ENCODE data around the gene CCL21. TPM values are rescaled to one million over a fixed set of nuclear protein-coding genes. Genes with fewer than 3 reads are reported as not detected.
"Not testable (repeated sequence)": the region's sequence is repeated elsewhere in the genome, so short reads cannot be mapped to it uniquely, and the experiment has no call there.

Gene CCL21
- total RNA-seq, 2 experiments from 2014 or later, result not detected

GRCh38 chr9:34723141-34723540 lies 13.2 kb upstream of the CCL21 start:
- Mint-ChIP-seq H3K4me3 (no peak overlapping the region), H3K27me3 (ENCODE audit: low read depth) (peaks cover 3% of the 10 kb centered on the region), H3K36me3 (ENCODE audit: low read depth) (no peaks in the 10 kb centered on the region), H3K4me1 (ENCODE audit: low read depth) (no peaks in the 10 kb centered on the region), H3K27ac (no peak overlapping the region), H3K9me3 (ENCODE audit: insufficient read depth) (no peaks in the 10 kb centered on the region)
- ChIA-PET POLR2A (no interaction called here), CTCF (interaction anchor here (0.7 to 1.3 kb wide), 2 partner anchors 21 to 61 kb away, joined by 3 to 4 read pairs; no protein-coding TSS in a partner anchor)
- DNase-seq (no peak), ATAC-seq (no peak)

GRCh38 chr9:34719769-34720025 lies 9.8 kb upstream of the CCL21 start:
- H3K9me3 Mint-ChIP-seq (ENCODE audit: insufficient read depth); POLR2A ChIA-PET; H3K27ac Mint-ChIP-seq; H3K4me1 Mint-ChIP-seq (ENCODE audit: low read depth); H3K27me3 Mint-ChIP-seq (ENCODE audit: low read depth); H3K4me3 Mint-ChIP-seq; H3K36me3 Mint-ChIP-seq (ENCODE audit: low read depth); DNase-seq; CTCF ChIA-PET; ATAC-seq: not testable (repeated sequence)

- H3K36me3 Mint-ChIP-seq (ENCODE audit: low read depth), result no peaks in the 10 kb centered on the region
- H3K27me3 Mint-ChIP-seq (ENCODE audit: low read depth), result peaks cover 2% of the 10 kb centered on the region
- no peaks in the 10 kb centered on the region for H3K4me1 Mint-ChIP-seq (ENCODE audit: low read depth)
- ChIA-PET POLR2A (no interaction called here), CTCF (no interaction called here)
- H3K27ac Mint-ChIP-seq, result no peak overlapping the region
- H3K9me3 Mint-ChIP-seq (ENCODE audit: insufficient read depth), result no peaks in the 10 kb centered on the region
- ATAC-seq (no peak), DNase-seq (no peak)
- no peak overlapping the region for H3K4me3 Mint-ChIP-seq
Observed at GRCh38 chr9:34719021-34719768, 9.3 kb upstream of the CCL21 start.

- ATAC-seq, result no peak
- ChIA-PET CTCF (no interaction called here), POLR2A (no interaction called here)
- Mint-ChIP-seq H3K36me3 (ENCODE audit: low read depth) (no peaks in the 10 kb centered on the region), H3K4me1 (ENCODE audit: low read depth) (no peaks in the 10 kb centered on the region), H3K27ac (no peak overlapping the region), H3K27me3 (ENCODE audit: low read depth) (peaks cover 7% of the 10 kb centered on the region), H3K4me3 (no peak overlapping the region), H3K9me3 (ENCODE audit: insufficient read depth) (no peaks in the 10 kb centered on the region)
- DNase-seq, result no peak
Observed at GRCh38 chr9:34717996-34718614, 8.2 kb upstream of the CCL21 start.

- Mint-ChIP-seq H3K27me3 (ENCODE audit: low read depth) (peaks cover 15% of the 10 kb centered on the region), H3K9me3 (ENCODE audit: insufficient read depth) (no peaks in the 10 kb centered on the region), H3K36me3 (ENCODE audit: low read depth) (no peaks in the 10 kb centered on the region), H3K4me1 (ENCODE audit: low read depth) (no peaks in the 10 kb centered on the region), H3K4me3 (no peak overlapping the region), H3K27ac (no peak overlapping the region)
- ATAC-seq (no peak), DNase-seq (no peak)
- ChIA-PET CTCF (interaction anchor here (1.0 to 1.9 kb wide), 2 partner anchors 14 to 16 kb away, joined by 3 to 4 read pairs; no protein-coding TSS in a partner anchor), POLR2A (no interaction called here)
Observed at GRCh38 chr9:34716711-34717110, 6.8 kb upstream of the CCL21 start.

- no peak for DNase-seq
- Mint-ChIP-seq H3K9me3 (ENCODE audit: insufficient read depth) (no peaks in the 10 kb centered on the region), H3K4me3 (no peak overlapping the region), H3K27me3 (ENCODE audit: low read depth) (peaks cover 16% of the 10 kb centered on the region), H3K4me1 (ENCODE audit: low read depth) (no peaks in the 10 kb centered on the region), H3K27ac (no peak overlapping the region), H3K36me3 (ENCODE audit: low read depth) (no peaks in the 10 kb centered on the region)
- POLR2A ChIA-PET, result no interaction called here
- CTCF ChIA-PET, result interaction anchor here (1.2 to 2.3 kb wide), 3 partner anchors 13 to 214 kb away, joined by 3 to 15 read pairs (median 4); no protein-coding TSS in a partner anchor
- ATAC-seq, result no peak
Observed at GRCh38 chr9:34715639-34716215, 5.8 kb upstream of the CCL21 start.

GRCh38 chr9:34714007-34714406 lies 4.1 kb upstream of the CCL21 start:
- ATAC-seq (no peak), DNase-seq (no peak)
- Mint-ChIP-seq H3K36me3 (ENCODE audit: low read depth) (no peaks in the 10 kb centered on the region), H3K27ac (no peak overlapping the region), H3K9me3 (ENCODE audit: insufficient read depth) (no peaks in the 10 kb centered on the region), H3K4me3 (no peak overlapping the region), H3K4me1 (ENCODE audit: low read depth) (no peaks in the 10 kb centered on the region), H3K27me3 (ENCODE audit: low read depth) (peaks cover 16% of the 10 kb centered on the region)
- ChIA-PET CTCF (interaction anchor here (1.5 to 2.3 kb wide), 2 partner anchors 11 to 16 kb away, joined by 3 to 15 read pairs; no protein-coding TSS in a partner anchor), POLR2A (no interaction called here)

GRCh38 chr9:34712140-34712539 lies 2.2 kb upstream of the CCL21 start:
- Mint-ChIP-seq H3K27me3 (ENCODE audit: low read depth) (peaks cover 16% of the 10 kb centered on the region), H3K4me3 (no peak overlapping the region), H3K36me3 (ENCODE audit: low read depth) (no peaks in the 10 kb centered on the region), H3K4me1 (ENCODE audit: low read depth) (no peaks in the 10 kb centered on the region), H3K27ac (no peak overlapping the region), H3K9me3 (ENCODE audit: insufficient read depth) (no peaks in the 10 kb centered on the region)
- ChIA-PET CTCF (interaction anchor here (1.6 kb wide), 1 partner anchor 10 kb away, joined by 7 read pairs; no protein-coding TSS in a partner anchor), POLR2A (no interaction called here)
- ATAC-seq, result no peak
- no peak for DNase-seq

- POLR2A ChIA-PET, result no interaction called here
- CTCF ChIA-PET, result no interaction called here
- no peak overlapping the region for H3K4me3 Mint-ChIP-seq
- H3K9me3 Mint-ChIP-seq (ENCODE audit: insufficient read depth), result no peaks in the 10 kb centered on the region
- no peak overlapping the region for H3K27ac Mint-ChIP-seq
- no peaks in the 10 kb centered on the region for H3K36me3 Mint-ChIP-seq (ENCODE audit: low read depth)
- DNase-seq, result no peak
- no peak for ATAC-seq
- no peaks in the 10 kb centered on the region for H3K4me1 Mint-ChIP-seq (ENCODE audit: low read depth)
- H3K27me3 Mint-ChIP-seq (ENCODE audit: low read depth), result peaks cover 14% of the 10 kb centered on the region
Observed at GRCh38 chr9:34709196-34709978, 549 bp downstream of the CCL21 start.

- ChIA-PET POLR2A (no interaction called here), CTCF (no interaction called here)
- no peak for DNase-seq
- no peaks in the 10 kb centered on the region for H3K36me3 Mint-ChIP-seq (ENCODE audit: low read depth)
- H3K9me3 Mint-ChIP-seq (ENCODE audit: insufficient read depth), result no peaks in the 10 kb centered on the region
- ATAC-seq, result no peak
- H3K27ac Mint-ChIP-seq, result no peak overlapping the region
- no peak overlapping the region for H3K4me3 Mint-ChIP-seq
- H3K4me1 Mint-ChIP-seq (ENCODE audit: low read depth), result peaks cover under 1% of the 10 kb centered on the region
- H3K27me3 Mint-ChIP-seq (ENCODE audit: low read depth), result peaks cover 2% of the 10 kb centered on the region
Observed at GRCh38 chr9:34707130-34707529, 2.8 kb downstream of the CCL21 start.

- Mint-ChIP-seq H3K27me3 (ENCODE audit: low read depth) (peaks cover 21% of the 10 kb centered on the region), H3K36me3 (ENCODE audit: low read depth) (no peaks in the 10 kb centered on the region), H3K4me3 (peak overlapping the region; percentile 70), H3K9me3 (ENCODE audit: insufficient read depth) (no peaks in the 10 kb centered on the region), H3K27ac (peak overlapping the region; percentile 36), H3K4me1 (ENCODE audit: low read depth) (peaks cover 5% of the 10 kb centered on the region)
- POLR2A ChIA-PET, result interaction anchor here (0.7 to 1.4 kb wide), 2 partner anchors 16 to 67 kb away, joined by 3 to 4 read pairs; no protein-coding TSS in a partner anchor
- peak; percentile 79 for ATAC-seq
- CTCF ChIA-PET, result interaction anchor here (0.5 to 4.3 kb wide), 46 partner anchors 9 to 868 kb away, joined by 3 to 47 read pairs (median 4); partner anchors contain the start of genes CCL19, CCL27, DCTN3 and ENHO
- DNase-seq, result peak; percentile 83
Observed at GRCh38 chr9:34701769-34702736, 7.9 kb downstream of the CCL21 start.
